Upper lobe of left lung (tissue), 4 donors: Measurements from ENCODE around the gene PAQR7.

Experiments
- CTCF ChIP-seq, 6 experiments: fragments of 450-650 bp in 4 of 6; fragments of 200-600 bp in 2 of 6; sonication (generic) in 2 of 6; IDR thresholded peaks; one replicate each; pipeline ENCODE4 v1.5.1; 2016 to 2019; ENCODE audit warnings: antibody characterized with exemption in 6 of 6
- POLR2A ChIP-seq, 4 donors: fragments of 450-650 bp; IDR thresholded peaks; one replicate each; pipeline ENCODE4 v1.5.1; 2016 to 2017; ENCODE audit warnings: antibody characterized with exemption in 4 of 4, mild to moderate bottlenecking in 2 of 4

GRCh38 chr1:25918615-25919014 lies 43.1 kb upstream of the PAQR7 start:
- TF ChIP-seq CTCF (IDR thresholded peaks at IDR 0.05) (no peak), POLR2A (IDR thresholded peaks at IDR 0.05) (no peak)
